HG03342 (cell line): ENCODE data around the gene MAPK8IP3.
A peak's percentile ranks its signal among the peaks of the same experiment; 100 is the strongest.

Experiments
- ATAC-seq: cut with Tn5 transposase; IDR thresholded peaks from one replicate; pipeline ENCODE4 v1.9.1; 2021; ENCODE audit warnings: mild to moderate bottlenecking, moderate library complexity; ENCODE audit not compliant: unreplicated experiment

Gene MAPK8IP3, protein sequence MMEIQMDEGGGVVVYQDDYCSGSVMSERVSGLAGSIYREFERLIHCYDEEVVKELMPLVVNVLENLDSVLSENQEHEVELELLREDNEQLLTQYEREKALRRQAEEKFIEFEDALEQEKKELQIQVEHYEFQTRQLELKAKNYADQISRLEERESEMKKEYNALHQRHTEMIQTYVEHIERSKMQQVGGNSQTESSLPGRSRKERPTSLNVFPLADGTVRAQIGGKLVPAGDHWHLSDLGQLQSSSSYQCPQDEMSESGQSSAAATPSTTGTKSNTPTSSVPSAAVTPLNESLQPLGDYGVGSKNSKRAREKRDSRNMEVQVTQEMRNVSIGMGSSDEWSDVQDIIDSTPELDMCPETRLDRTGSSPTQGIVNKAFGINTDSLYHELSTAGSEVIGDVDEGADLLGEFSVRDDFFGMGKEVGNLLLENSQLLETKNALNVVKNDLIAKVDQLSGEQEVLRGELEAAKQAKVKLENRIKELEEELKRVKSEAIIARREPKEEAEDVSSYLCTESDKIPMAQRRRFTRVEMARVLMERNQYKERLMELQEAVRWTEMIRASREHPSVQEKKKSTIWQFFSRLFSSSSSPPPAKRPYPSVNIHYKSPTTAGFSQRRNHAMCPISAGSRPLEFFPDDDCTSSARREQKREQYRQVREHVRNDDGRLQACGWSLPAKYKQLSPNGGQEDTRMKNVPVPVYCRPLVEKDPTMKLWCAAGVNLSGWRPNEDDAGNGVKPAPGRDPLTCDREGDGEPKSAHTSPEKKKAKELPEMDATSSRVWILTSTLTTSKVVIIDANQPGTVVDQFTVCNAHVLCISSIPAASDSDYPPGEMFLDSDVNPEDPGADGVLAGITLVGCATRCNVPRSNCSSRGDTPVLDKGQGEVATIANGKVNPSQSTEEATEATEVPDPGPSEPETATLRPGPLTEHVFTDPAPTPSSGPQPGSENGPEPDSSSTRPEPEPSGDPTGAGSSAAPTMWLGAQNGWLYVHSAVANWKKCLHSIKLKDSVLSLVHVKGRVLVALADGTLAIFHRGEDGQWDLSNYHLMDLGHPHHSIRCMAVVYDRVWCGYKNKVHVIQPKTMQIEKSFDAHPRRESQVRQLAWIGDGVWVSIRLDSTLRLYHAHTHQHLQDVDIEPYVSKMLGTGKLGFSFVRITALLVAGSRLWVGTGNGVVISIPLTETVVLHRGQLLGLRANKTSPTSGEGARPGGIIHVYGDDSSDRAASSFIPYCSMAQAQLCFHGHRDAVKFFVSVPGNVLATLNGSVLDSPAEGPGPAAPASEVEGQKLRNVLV (N-terminal part only)

DNA sequence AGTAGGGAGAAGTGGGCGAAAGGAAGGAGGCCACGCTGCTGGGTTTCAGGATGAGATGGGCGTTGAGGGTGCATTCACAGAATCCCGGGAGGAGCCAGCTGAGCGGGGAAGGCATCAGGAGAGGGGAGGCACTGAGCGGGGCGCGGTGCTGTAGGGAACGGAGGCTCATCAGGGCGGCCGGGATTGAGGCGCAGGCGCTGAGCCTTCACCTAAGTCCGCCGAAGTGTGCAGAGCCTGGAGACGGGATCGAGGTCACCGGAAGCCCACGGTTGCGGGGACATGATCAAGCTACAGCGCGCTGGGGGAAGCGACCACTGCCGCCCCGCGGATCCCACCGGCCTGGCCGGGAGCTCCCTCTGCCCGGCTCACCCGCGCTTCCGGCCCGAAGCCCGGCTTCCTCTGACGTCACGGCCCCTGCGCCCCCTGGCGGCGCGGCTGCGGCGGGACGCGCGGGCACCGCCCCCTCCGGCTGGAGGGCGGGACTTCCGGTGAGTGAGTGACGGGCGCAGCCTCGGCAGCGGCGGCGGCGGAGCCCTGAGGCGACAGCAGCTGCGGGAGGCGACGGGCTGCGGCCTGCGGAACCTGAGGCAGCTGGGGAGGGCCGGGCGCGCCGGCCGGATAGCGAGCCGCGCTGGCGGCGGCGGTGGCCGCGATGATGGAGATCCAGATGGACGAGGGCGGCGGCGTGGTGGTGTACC is at the start of gene MAPK8IP3:
MAPK8IP3 (plus strand) TSS at position 508 of the 698 bp plus-strand sequence; CDS start at position 653, 145 bp downstream.
- ATAC-seq: peak; percentile 73

DNA sequence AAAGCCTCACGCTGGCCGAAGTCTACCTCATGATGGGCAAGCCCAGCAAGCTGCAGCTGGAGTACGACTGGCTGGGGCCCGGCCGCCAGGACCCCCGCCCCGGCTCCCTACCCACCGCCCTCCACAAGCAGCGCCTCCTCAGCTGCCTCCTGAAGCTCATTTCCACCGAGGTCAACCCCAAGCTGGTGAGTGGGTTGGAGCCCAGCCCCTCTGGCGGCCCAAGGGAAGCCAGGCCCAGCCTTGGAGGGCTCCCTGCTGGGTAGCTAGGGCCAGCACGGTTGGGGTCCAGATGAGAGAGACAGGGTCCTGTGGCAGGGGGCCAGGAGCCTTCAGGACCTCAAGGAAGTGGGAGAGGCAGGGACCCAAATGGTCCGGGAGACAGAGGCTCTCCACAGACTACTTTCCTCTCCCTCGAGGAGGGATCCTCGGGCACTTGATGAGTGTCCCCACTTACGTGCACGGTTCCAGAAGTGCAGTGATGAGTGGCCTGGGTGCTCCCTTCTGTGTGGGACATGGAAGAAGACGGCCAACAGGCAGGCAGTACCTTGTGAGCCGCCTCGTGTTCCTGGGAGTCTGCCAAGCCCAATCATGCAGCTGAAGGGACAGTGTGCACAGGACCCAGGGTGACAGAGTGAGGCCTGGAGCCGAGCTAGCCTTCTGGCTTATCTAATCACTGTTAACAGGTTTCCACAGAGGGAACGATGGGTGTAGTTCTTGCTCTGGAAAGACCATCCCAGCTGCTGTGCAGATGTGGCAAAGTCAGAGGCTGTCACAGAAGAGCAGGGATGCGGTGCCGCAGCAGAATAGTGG is 49.0 kb upstream of the MAPK8IP3 start:
- no peak for ATAC-seq

DNA sequence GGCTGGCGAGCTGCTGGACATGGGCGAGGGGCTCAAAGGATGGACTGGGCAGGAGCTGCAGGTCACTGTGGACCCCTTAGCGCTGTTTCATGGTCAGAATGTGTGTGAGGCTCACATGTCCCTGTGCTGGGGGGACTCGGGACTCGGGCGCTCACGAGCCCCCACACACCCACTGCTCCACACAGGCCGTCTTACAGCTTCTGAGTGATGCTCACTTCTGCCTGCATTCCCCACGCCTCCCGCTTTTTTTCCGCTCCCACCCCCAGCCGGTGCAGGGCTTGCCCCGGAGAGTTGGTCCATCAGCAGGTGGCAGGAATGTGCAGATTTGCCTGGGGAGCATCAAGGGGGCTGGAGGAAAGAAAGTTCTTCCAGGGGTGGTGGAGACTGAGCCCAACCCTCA is 48.2 kb upstream of the MAPK8IP3 start:
- no peak for ATAC-seq

DNA sequence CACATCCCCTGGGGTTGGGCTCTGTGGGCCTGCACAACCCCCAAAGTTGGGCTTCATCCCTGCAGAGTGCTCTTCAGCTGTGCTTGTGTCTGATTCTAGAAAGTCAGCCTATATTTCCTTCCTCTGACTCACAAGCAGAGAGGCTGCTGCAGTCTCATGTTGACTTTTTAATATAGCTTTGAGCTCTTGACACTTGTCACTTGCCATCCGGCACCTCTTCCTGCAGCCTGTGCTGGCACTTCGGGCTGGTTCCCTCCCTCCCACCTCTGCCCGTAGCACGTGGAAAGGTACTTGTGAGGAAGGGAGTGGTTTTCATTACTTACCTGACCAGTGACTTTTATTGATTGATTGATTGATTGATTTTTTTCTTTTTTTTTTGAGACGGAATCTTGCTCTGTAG is 47.0 kb upstream of the MAPK8IP3 start:
- no peak for ATAC-seq

DNA sequence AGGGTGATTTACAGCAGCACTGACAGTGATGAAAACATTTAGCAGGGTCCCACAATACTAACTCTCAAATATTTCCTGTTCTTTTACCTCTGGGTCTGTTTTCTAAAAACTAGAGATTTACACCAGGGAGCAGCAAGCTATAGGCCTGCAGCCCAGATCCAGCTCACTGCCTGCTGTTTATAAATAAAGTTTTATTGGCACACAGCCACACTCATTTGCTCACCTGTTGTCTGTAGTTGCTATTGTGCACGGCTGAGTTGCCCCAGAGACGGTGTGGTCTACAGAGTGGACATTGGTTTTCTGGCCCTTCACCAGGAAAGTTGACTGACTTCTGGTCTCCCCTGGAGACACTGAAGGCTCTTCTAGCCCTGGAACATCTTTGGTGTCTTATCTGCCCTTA is 44.2 kb upstream of the MAPK8IP3 start:
- no peak for ATAC-seq

DNA sequence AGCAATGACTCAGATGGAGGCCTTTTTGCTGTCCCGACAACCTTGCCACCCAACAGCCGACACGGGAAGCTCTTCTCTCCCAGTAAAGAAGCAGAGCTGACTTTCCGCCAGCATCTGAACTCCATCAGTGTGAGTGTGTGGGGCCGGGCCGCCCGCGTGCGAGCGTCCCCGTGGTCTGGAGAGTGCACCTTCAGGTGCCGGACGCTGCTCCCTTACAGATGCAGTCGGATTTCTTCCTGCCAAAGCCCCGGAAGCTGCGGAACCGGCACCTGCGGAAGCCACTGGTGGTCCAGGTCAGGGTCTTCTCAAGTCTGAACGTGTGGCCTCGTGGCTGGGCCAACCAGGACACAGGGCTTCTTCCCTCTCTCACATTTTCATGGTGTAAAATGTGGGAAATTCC is 43.5 kb upstream of the MAPK8IP3 start:
- ATAC-seq: no peak

DNA sequence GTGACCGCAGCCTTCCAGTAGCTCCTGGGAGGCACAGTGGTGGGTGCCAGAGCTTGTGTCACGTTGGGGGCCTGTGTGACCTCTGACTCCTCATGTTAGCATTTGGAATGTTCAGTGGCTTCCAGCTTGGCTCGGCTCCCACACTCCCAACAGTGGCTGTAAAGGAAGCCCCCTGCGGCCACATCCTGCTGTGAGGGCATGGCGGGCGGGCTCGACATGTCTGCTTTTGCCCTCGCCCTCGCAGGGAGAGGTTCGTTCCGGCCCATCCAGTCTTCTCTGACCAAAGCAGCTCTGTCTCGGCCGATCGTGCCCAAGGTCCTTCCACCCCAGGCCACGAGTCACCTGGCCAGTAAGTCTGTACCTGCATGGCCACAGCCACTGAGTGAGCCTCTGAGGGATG is 40.2 kb upstream of the MAPK8IP3 start:
- no peak for ATAC-seq

DNA sequence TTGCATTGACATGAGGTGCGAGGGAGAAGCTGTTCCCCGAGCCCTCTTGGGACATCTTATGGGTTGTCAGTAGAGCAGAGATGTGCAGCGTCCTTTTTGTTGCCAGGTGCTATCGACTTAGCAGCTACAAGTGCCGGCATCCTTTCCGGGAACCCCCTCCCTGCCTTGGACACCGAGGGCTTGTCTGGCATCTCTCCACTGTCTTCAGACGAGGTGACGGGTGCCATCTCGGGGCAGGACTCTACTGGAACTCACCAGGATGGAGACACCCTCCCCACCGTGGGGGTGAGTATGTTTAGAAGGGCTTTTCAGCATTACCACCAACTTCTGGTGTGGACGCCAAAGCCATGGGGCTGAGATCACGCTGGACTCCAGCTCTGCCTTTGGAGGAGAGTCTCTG is 39.7 kb upstream of the MAPK8IP3 start:
- no peak for ATAC-seq

DNA sequence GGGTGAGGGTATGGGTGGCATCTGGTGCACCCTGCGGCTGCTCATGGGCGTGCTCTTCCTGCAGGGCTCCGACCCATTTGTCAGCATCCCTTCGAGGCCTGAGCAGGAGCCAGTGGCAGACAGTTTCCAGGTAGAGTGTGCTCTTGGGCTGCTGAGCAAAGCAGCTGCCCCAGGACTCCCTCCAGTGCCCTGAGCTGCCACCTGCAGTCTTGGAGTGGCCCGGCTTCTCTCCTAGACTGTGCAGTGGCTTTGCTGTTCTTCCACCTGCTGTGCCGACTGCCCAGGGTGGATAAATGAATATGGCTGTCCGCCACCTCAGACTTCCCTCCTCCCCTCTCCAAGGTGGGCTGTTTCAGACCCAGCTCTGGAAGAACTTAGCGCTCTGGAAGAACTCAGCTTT is 38.7 kb upstream of the MAPK8IP3 start:
- ATAC-seq: no peak

DNA sequence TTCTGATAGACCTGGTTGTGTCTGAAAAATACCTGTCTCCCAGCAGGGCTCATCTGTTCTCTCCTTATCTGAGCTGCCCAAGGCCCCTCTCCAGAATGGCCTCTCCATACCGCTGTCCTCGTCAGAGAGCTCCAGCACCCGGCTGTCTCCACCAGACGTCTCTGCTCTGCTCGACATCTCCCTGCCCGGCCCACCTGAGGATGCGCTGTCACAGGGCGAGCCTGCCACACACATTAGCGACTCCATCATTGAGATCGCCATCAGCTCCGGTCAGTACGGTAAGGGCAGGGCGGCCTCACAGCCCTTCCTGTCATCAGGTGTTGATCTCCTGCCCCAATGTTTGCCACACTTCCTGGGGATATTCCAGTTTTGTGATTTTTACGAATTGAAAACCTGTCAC is 38.1 kb upstream of the MAPK8IP3 start:
- ATAC-seq: no peak

DNA sequence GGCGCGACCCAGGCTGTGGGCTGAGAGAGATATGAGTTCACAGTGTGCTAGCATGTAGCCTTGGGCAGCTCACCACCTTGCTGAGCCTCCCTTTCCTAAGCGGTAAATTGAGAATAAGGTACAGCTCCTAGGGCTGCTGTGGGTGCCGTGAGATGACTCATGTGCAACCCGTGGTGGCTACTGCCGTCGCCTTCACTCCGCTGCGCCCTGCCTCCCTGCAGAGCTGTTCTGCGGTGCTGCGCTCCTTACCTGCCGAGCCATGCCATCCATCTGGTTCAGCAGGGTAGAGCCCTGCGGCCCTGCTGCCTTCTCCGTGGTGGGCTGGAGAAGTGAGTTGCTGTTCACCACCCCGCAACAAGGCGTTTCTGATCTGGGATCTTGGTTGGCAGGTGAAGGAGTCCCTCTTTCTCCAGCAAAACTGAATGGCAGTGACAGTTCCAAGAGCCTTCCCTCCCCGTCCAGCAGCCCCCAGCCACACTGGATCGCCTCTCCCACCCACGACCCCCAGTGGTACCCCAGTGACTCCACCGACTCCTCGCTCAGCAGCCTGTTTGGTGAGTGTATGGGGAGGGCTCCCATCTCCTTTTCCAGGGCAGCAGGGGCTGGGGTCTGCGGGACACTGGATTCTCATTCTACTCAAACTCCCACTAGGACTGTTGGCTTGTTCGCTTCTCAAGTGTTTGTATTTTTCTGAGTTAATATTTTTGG is 37.2 kb upstream of the MAPK8IP3 start:
- ATAC-seq: no peak

DNA sequence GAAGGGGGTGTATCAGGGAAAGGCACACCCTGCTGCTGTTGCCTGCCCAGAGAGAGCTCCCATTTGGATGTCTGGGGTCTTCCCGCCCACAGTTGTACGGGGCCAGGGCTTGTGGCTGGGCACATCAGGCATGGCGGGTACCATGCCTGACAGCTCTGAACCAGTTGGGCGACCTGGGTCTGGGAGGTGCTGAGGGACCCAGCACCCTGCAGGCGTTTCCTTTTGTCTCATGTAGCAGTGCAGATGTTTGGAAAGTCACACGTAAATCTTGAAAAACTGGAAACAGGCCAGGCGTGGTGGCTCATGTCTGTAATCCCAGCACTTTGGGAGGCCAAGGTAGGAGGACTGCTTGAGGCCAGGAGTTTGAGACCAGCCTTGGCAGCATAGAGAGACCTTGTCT is 36.3 kb upstream of the MAPK8IP3 start:
- ATAC-seq: no peak

DNA sequence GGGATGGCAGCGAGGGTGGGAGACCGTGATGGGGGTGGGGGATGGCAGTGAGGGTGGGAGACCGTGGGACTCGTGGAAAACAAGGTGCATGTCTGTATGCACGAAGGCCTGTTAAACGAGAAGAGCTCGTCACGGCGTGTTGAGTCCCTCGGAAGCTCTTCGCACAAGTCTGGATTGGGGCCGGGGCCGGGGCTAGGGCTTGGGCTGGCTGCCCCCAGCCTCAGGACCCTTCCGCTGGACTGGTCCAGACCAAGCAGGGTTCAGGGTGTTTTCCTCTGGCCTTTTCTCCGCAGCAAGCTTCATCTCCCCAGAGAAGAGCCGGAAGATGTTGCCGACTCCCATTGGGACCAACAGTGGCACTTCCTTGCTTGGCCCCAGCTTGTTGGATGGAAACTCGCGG is 35.6 kb upstream of the MAPK8IP3 start:
- no peak for ATAC-seq

DNA sequence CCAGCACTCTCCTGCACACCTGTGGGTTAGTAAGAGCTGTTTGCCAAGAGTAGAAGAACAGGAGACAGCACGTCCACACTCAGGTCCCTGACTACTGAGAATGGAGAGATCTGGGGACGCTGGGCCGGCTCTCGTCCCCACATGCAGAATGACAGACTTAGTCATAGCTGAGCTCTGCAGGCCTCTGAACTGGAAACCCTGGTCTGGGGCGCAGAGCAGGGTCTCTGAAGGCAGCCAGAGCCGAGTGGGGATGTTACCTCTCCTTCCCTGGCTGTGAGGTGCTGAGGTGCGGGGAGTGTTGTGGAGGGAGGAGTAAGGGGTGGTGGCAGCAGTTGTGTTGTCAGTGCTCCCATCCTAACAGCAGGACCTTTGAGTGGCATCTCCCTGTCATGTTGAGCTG is 35.1 kb upstream of the MAPK8IP3 start:
- no peak for ATAC-seq

DNA sequence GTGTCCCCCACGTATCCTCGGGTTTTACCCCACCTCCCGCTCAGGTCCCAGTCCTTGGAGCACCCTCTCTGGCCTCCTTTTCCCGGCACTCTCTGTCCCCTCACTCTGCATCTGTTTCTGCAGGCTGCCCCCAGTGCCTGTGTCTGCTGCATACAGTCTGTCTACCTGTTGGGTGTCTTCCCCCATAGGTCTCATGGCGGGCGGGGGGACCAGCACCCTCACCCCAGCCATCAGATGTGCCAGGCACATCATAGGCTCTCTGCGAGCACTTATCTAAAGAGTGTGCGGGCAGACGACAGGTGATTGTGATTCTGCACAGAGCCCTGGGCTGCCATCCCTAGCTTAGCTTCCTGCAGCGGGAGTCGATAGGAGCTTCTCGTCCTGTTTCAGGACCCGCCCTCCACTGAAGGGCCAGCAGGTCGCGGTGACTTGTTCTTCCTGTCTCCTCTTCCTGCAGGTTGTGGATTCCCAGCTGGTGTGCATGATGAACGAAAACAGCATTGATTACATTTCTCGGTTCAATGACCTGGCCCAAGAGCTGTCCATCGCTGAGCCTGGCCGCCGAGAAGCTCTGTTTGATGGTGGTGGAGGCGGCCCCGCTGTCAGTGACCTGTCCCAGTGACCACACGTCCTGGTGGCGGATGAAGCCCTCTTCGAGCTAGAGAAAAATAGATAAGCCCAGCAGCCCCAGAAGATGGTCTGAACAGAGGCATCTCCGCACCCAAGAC is 32.4 kb upstream of the MAPK8IP3 start:
- ATAC-seq: no peak

DNA sequence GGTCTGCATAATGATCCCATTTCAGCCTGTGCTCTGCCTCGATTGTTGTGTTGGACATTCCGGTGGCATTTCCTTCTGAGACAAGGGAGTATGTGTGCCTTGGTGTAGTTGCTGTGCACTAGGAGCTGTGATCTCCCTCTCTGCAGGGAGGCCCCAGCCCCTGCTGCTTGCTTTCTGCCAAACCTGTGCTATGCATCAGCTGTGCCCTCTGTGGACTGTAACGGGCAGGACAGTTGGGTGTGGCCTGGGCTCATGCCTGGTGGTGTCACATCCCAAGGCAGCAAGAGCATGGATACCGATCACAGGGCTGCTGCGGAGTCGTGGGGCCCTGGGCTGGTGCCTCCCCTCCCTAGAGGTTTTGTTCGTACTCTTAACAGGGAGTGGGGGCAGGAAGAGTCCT is 31.7 kb upstream of the MAPK8IP3 start:
- no peak for ATAC-seq

DNA sequence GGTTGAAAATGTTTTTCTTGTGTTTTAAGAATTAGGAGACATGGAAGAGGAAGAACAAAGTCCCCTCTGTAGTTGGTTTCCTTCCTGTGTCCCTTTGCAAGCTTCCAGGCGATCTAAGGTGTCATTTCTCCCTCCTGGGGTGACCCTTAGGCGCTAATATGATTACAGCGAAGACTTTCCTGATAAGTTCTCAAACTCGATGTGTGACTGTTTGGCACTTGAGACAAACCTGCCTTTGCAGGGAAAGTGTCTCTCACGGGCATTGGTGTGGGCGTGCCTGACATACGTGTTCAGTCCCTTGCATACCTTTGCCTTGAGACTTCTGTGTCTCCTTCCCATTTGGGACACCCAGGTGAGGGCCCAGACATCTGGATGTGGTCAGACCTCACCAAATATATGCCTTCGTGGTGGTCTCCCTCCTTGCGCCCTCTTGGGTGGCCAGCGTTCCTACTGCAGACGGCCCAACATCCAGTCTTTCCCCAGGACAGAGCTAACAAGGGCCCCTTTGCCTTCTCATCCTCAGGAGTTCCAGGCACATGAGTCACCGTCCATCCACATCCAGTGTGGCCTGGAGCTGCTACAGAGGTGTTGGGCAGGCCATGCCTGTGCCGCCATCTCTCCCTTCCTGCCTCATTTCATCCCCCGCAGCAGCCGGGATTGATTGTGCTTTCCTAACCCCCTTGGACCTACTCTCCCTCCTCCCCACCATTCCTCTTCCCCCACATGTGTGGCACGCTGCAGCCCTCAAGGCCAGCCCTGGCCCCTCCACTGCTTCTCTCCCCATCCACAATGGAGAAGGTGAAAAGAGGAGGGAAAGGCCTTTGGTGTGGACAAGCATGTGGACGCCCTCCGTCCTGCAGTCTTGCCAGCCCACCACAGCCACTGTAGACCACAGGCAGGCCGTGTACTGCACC is 31.0 kb upstream of the MAPK8IP3 start:
- ATAC-seq: no peak
